Activated CD8-positive, alpha-beta memory T cell treated with anti-CD3 and anti-CD28 coated beads, Interleukin-2, amount 50 U/mL, for 1 hour (primary cell): ENCODE measurements around the gene TFEB.

Source experiments
- DNase-seq: peaks from one replicate; pipeline ENCODE4 v3.0.0-alpha.2; 2020; ENCODE audit errors: extremely low read depth

The TFEB gene

DNA sequence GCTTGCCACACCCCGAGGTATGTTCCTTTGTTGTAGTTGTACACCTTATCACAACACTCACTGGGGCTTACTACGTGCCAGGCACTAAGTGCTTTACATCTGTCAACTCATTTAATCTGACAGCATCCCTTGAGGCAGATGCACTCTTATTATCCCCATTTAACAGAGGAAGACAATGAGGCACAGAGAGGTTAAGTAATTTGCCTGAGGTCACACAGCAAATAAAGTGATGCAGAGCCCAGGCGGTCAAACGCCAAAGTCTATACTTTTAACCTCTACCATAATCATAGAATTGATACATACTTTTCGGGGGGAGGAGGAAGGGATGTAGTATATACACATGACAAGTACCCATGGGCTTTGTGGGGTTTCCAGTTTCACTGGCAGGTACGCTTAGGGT is 59.4 kb downstream of the TFEB start:
- no peak for DNase-seq

DNA sequence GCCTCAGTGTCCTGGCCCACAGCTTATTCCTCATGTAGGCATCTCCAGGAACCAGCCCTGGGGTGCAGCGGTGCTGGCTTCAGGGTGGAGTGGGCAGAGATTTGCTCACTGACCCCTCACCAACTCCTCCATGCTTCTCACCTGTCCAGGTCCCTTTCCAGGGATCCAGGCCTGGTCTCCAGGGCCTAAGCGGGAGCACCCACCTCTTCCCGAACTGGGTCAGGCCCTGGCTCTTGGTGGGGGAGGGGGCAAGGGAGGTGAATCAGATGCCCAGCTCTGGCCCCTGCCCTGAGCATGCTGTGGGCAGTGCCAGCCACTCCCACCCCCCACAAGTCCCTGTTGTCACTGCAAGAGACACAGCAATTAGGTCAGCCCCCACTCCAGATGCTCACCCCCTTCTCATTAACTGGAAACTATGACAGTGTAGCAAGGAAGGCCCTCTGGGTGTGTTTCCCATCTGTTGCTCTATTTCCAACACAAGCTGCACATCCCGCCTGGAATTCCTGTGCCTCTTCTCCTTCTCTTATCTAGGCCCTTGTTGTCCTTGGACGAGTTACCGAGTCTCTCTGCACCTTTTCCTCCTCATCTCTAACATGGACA is 60.1 kb downstream of the TFEB start:
- DNase-seq, result no peak

DNA sequence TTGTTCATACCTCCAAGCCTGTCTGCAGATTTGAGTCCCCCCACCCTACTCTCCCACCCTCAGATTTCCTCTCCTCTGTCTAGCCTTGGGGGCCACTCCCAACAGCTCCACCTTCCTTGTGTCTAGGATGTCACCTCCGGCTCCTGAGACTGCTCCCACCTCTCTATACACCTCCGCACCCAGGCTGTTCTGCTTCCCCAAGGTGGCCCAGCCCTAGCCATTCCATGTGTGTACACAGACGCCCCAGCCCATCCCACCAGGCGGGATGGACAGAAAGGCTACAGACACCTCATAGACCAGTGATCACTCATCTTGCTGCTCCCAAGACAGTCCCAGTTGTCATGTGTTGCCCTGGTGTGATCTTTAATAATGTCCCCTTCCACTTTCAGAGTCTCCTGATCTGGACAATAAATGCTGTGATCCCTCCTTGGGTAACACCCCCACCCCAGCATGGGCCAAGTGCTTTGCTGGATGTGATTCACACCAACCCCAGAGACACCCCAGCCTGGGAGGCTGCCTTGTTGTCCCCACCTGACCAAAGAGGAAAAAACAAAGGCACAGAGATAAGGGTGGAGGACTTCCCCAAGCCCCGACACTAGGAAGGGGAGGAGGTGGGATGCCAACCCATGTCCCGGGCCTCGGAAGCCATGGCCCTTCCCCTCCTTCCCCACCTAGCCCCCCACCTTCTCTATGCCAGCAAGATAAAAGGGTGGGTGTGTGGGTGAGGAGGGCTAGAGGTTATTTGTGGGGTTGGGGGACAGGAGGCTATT is 61.0 kb downstream of the TFEB start:
- no peak for DNase-seq

DNA sequence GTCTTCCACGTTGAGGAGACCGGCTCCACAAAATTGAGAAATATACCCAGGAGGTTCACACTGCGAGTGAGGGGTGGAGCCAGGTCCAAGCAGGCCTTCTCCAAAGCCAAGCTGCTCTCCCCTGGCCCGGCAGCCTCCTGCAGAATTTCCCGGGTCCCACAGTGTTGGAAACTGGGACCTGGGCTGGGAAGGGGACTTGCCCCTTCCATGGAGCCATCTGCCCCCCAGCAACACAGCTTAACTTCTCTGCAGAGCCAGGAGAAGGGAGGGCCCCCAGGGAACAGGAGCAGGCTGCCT is 61.8 kb downstream of the TFEB start:
- DNase-seq, result no peak

DNA sequence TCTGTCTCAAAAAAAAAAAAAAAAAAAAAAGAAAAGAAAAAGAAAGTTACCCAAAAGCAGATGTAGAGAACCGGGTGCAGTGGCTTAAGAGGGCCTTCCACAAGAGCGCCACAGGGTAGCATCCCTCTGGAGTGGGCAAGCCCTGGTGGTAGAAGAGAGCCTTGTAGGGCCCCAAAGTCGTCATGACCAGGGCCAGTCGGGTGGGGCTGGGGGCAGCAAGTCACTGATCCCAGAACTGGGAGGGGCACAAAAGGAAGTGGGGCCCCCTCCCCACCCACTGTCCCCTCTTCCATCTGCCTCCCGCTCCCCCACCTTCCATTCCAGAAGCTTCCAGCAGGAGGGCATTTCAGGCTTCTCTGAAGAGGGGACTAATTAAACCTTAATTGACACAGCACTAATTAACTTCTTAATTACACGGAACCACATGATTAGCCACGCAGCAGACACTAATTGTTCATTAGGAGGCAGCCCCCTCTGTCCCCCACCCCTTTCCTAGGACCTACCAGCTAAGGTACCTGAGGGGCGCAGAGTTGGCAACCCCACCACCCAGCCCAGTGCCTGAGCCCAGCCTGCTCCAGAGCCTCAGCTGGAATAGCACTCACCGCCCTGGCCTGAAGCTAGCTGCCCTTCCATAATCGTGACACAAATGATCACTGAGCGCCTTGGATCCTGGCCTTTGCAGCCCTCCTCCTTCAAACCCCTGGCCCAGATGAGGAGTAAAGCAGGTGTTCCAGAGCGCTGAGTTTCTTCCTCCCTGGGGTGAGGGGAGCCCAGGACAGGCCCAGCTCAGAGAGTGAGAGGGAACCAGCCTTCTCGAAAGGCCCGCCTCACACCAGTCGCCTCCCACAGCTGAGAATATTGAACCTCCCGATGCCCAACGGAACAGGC is 62.3 kb downstream of the TFEB start:
- DNase-seq, result no peak

DNA sequence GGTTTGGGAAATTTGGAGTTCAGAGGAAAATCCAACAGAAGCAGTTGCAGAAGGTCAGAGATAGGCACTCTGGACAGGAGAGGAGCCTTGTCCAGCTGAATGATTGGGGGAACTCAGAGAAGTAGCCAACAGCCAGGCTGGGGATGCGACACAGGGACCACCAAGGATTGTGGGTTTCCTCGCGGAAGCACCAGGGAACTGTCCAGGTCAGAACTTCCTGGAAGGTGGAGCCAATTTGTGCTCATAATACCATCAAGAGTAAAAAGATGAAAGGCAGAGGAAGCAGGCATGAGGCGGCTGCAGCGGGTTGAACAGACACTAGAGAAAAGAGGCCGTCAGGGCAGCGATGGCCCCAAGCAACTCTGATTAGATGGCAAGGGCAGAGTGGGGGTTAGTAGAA is 63.4 kb downstream of the TFEB start:
- DNase-seq, result no peak

DNA sequence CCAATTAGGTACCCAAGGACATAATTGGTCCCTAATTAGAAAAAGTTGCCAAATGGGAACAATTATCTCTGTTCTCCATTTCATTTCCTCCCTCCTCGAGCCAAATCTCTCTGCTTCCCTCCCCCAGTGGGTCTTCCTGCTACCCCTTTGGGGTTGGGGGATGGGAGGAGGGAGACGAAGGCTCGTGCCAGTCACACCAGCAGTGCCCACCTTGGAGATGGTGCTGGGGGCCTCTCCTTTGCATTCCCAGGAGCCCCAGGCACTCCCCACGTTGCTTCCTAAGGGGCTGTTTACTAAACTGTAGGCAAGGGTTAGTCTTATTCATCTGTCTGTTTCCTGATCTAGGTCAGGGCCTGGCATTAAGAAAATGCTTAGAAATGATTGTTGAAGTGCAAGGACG is 64.0 kb downstream of the TFEB start:
- DNase-seq, result no peak

DNA sequence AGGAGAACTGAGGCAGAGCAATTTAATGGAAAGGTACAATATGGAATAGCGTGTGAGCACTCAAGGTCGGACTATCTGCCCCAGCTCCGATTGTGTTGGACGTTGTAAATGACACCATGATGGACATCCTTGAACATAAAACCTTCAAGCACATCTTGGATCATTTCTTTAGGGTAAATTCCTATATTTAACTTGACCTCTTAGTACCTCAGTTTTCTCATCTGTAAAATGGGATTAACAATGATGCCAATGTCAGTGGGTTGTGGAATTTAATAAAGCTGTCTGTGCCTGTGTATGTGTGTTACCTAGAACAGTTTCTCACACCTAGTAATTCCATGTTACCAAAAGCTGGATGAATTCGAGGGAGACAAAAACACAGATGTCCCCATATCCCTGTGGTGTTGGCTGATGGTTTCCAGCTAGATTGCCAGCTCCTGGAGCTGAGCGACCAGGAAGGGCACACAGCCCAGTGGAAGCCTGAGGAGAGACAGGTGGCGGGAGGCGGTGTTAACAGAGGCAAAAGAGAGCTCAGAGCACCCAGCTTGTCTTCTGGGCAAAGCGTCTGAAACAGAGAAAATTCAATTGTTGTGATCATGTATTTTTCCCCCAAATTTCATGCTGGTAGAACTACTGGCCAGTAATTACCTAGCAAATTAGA is 64.6 kb downstream of the TFEB start:
- DNase-seq, result no peak

DNA sequence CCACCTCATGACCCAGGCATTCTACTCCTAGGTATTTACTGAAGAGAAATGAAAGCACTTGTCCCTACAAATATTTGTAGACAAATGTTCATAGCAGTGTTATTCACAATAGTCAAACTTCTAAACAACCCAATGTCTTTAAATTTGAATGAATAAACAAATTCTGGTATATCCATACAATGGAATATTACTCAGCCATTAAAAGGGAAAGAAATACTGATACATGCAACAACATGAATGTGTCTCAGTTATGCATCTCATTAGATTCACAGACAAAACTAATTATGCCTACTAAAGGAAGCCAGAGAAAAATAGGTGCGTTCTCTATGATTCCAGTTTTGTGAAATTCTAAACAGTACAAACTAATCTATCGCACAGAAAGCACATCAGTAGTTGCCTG is 66.4 kb downstream of the TFEB start:
- DNase-seq, result no peak

DNA sequence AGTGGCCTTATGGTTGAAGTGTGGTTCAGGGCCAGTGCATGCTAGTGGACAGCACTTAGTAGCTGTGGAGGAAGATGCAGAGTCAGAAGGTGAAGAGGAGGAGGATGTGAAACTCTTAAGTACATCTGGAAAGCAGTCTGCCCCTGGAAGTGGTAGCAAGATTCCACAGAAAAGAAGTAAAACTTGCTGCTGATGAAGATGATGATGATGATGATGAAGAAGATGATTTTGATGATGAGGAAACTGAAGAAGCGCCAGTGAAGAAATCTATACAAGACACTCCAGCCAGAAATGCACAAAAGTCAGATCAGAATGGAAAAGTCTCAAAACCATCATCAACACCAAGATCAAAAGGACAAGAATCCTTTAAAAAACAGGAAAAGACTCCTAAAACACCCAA is 68.2 kb downstream of the TFEB start:
- DNase-seq, result no peak

DNA sequence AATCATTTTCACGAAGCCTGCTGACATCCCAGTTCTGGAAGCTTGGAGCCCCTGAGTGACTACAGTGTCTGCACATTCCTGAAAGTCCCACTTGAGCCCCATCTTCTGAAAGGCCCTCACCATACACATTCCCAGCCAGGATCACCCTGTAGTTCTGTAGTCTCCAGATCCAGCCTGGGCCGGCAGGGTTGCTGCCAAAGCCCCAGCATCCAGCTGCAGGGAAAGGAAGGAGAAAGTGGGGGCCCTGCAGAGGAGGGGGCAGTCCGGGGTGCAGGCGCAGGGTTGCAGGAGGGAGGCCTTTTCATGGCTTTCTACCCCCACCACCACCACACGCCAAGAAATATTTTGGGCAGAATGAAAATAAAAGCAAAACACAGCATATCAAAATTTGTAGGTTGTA is 71.1 kb downstream of the TFEB start:
- DNase-seq, result no peak

DNA sequence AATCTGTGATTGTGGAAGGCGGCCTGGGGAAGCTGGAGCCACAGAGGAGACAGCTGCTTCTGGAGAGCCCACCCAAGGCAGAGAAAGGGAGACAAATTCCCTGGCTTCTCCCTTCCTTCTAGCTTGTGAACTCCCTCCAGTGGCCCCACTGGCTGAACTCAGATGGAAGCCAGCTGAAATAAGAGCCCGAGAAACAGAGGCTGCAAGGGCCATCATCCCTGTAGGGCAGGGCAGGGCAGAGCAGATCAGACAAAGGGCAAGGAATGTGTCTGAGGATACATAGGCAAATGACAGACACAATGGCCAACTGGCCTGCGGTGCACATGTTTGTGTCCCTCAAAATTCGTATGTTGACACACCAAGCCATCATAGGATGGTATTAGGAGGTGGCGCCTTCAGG is 71.8 kb downstream of the TFEB start:
- DNase-seq, result no peak

DNA sequence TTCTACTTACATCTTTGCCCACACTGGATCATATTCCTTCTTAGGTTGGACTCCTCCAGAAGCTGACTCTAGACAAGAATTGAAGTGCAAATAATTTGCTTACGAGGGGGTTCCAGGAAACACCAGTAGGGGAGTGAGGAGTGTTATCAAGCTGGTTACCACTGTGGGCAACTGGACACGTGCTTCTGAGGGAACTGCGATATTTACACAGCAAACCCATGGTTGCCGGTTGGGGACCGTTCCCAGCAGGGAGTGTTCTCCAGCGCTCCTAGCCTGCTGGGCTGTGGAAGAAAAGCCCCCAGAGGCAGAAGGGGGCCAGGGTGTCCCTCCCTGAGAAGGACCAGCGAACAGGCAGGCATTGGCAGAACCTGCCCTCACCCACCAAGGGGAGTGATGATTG is 75.5 kb downstream of the TFEB start:
- DNase-seq, result no peak

DNA sequence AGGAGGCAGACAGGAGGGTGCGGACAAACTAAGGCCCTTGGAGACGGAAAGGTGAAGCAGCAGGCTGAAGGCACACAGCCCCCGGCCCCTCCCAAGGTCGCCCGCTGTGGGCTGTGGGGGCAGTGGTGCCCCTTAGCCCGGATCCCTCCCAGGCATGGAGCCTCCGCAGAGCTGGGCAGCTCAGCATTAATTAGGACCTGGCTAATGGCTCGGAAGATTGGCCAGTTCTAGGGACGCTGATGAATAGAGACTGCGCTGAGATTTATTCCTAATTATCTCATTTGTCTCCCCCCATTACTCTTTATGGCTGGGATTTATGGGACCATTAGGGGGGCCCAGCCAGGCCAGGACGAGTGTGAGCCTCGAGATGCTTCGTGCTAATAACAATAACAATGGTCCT is 76.8 kb downstream of the TFEB start:
- DNase-seq, result no peak

DNA sequence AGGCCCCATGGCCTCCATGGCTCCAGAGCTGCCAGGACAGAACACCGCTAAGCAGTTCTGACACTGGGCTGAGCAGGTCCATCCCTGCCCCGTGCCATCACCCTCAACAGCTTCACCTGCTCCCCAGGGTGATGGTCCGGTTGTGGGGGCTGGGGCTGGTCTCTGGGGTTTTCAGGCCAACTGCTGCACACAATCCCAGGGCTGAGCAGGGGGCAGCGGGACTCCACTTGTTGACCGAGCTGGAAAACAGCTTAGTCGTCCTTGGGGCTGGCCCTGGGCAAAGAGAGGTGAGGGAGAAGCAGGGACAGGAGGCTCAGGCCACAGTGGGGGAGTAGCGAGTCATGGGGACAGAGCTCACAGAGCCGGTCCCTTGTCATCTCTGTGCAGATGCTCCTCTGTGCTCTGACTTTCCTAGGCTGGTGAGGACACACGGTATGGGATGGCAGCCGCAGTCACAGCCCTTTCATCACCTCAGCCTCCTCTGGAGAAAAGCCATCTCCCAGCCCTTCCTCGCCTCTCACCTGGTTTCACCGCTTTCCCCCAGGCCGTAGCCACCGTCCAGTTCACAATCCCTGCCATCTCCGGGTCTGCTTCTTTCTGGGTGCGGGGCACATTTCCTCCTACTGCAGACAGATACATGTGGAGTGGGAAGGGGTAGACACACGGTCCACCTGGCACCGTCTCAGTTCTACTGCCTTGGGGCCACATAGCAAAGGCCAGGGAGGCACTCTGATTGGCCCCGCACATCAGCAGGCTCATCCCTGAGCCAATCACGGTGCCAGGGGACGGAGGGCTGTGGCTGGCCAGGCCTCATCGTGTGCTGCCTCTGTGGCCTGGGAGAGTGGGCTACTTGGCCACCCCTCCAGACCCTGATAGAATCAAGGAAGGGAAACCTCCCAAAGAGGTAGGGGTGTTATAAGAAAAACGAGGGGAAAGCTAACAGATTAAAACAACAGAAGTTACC is 78.0 kb downstream of the TFEB start:
- DNase-seq, result no peak

DNA sequence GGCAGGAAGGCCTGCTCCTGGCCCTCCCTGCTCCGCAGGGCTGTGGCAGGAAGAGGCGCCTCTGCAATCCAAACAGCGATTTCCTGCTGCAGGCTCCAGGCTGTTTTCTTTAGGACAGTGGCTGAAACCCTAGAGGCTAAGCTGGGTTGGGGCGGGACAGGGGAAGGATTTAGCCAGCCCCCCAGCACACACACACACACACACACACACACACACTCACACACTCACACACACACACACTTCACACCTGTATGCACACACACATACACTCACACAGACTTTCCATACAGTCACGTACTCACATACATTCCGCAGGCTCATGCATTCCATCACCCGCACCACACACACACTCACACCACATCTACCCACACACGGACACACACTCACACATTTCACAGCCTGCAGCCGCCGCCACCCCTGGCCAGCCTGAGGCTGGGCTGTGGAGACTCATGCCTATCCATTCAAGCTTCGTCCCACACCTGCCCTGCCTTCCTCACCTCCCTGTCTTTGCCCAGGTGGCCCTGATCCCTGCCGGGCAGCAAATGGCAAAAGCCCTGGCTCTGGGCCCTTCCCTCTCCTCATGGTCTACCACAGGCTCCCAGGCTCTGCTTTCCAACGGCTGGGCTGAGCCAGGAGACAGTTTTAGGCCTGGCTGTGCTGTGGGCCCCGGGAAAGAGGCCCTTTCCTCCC is 79.3 kb downstream of the TFEB start:
- no peak for DNase-seq

DNA sequence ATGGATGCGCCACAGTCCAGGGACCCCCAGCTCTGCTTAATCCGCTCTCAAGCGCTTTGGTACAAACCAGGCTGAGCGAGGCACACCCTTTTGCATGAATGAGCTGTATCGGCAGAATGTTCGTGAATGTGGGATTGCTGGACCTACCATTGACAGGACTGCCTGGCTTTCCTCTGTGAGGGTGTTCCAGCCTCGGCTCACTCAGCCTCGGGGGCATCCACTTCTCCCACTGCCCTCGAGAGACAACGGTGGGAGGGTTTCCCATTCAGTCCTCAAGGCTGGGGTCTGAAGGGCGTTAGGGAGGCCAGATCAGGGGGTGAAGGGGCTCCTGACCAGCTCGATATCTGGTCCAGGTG is 79.8 kb downstream of the TFEB start:
- DNase-seq, result no peak

DNA sequence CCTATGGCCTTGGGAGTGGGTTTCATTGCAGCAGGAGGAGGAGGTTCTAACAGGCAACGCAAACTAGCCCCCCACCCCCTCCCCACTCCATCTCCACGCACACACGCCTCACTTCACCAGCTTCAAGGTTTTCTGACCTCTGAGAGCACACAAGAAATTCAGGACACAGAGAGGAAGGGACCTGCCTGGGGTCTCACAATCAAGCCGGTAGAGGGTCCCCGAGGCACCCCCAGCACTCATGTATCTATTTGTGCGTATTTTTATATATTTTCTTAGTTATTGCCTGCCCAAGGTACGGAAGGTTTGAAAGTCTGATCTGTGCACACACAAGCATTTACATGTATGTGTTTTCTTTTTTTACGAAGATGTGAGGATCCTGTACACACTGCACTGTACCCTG is 80.2 kb downstream of the TFEB start:
- no peak for DNase-seq

DNA sequence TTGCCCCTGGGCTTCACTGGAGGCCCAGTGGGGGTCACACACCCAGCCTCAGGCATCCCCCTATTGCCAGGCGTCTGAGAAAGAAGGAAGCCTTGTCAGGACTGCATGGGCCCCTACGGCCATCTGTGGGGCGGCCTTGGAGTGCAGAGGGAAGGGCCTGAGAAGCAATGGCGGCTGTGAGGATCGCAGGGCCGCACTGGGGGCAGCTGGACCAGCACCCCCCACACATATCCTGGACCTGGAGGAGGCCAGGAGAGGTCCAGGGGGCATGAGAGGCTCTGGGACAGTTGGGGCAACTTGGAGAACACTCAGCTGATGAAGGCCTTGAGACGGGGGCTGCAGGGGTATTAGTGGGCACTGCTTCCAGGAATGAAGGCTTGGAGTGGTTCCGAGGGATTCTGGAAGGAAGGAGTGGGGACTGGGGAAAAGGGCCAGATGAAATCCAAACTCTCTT is 80.7 kb downstream of the TFEB start:
- no peak for DNase-seq

DNA sequence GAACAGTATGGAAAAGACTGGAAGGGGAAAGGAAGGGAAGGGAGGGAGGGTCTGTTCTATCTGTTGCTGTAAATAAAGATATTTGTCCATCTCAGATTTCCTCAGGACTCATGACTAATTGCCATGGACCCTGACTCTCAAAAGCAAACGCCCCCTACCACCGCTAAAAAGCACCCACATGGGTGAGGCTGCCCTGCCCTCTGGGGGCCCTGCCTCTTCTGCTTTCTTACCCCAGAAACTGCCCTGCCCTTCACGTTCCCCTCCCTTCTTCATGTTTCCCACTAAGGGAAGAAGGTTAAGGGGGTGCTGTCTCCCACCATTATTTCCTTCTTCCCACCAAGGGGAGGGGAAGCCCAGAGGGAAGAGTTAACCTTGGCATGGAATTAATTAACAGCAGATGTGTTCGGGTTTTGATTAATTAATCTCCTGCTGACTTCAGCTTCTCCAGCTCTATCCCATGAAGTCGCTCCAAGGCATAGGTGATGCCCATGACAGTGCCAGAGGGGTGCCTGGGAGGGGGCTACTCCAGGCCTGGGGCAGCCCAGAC is 81.2 kb downstream of the TFEB start:
- no peak for DNase-seq

DNA sequence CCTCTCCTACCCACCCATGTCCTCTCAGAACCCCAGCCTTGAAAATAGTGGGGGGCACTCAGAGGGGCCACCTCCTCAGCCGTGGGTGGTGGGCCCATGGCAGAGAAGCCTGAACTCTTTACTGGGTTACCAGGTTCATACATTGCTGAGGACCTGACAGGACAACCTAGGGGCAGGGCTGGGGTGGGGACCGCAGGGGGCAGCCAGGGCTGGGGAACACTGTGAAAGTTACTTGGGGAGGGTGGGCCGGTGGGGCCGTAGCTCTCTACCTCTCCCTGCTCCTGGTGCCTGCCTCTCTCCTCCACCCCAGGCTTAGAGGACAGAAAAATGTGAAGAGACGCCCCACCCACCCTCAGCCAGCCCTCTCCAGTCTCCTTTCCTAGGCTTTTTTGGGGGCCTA is 81.7 kb downstream of the TFEB start:
- DNase-seq, result no peak
